B cell (primary cell): ENCODE measurements around the gene TP53AIP1. TPM values are rescaled to one million over a fixed set of nuclear protein-coding genes. Genes with fewer than 3 reads are reported as not detected.

Experiments
- ATAC-seq: fragments of 200-7000 bp; cut with Tn5 transposase; one replicate; pipeline ENCODE4 v1.10.0; 2021; ENCODE audit warnings: low read depth, mild to moderate bottlenecking, moderate number of reproducible peaks, moderate library complexity
- CTCF ChIA-PET: fragments of 350-600 bp; sonication (Branson Sonifier 250); formaldehyde crosslinking; loops from one replicate; lab custom pipeline; 2021; ENCODE audit warnings: antibody characterized with exemption, inconsistent platforms; lab: Charles Lee
- POLR2A ChIA-PET: fragments of 350-600 bp; sonication (Branson Sonifier 250); formaldehyde crosslinking; loops from one replicate; lab custom pipeline; 2021; ENCODE audit warnings: antibody characterized with exemption; lab: Charles Lee
- DNase-seq: peaks from one replicate; pipeline ENCODE4 v3.0.0; 2013
- H2AFZ ChIP-seq: 2 replicates; pipeline ENCODE4 v1.6.1; 2012; ENCODE audit warnings: mild to moderate bottlenecking, low read depth, low read length; ENCODE audit not compliant: insufficient read depth, poor library complexity, severe bottlenecking
- H3K27ac ChIP-seq, 2 donors: 1 replicate in 1 of 2; 2 replicates in 1 of 2; pipeline ENCODE4 v1.5.1; 2012 to 2013; ENCODE audit warnings: low read length in 2 of 2, mild to moderate bottlenecking in 2 of 2, moderate library complexity in 1 of 2
- H3K27me3 ChIP-seq, 4 experiments: fragments of 200-600 bp in 1 of 4; sonication (generic) in 1 of 4; replicated peaks in 1 of 4; 1 replicate in 2 of 4; 2 replicates in 2 of 4; pipeline versions ENCODE4 v1.6.1 to v1.7.0; 2013 to 2016; ENCODE audit warnings: low read length in 3 of 4, mild to moderate bottlenecking in 2 of 4, mixed read lengths in 1 of 4, moderate library complexity in 1 of 4; ENCODE audit not compliant: insufficient read depth in 4 of 4, control insufficient read depth in 3 of 4; ENCODE audit errors: control extremely low read depth in 1 of 4
- H3K36me3 ChIP-seq, 2 experiments: replicated peaks in 1 of 2; 1 replicate in 1 of 2; 2 replicates in 1 of 2; pipeline versions ENCODE4 v1.6.1 to v1.7.1; 2013; ENCODE audit warnings: low read length in 1 of 2; ENCODE audit not compliant: insufficient read depth in 2 of 2, control insufficient read depth in 1 of 2; ENCODE audit errors: control extremely low read depth in 1 of 2, extremely low read depth in 1 of 2
- H3K4me1 ChIP-seq, 2 donors: fragments of 200-600 bp in 1 of 2; sonication (generic) in 1 of 2; 1 replicate in 1 of 2; 2 replicates in 1 of 2; pipeline versions ENCODE4 v1.5.1 to v1.6.1; 2013 to 2017; ENCODE audit warnings: low read length in 2 of 2; ENCODE audit not compliant: control insufficient read depth in 2 of 2, insufficient read depth in 2 of 2
- H3K4me2 ChIP-seq: replicated peaks from 2 replicates; pipeline ENCODE3; 2012; ENCODE audit warnings: mild to moderate bottlenecking, low read depth, low read length; ENCODE audit not compliant: poor library complexity, severe bottlenecking
- H3K4me3 ChIP-seq, 5 experiments: fragments of 200-600 bp in 1 of 5; sonication (generic) in 1 of 5; 1 replicate in 3 of 5; 2 replicates in 2 of 5; pipeline versions ENCODE4 v1.5.1 to v1.7.0; 2011 to 2016; ENCODE audit warnings: low read length in 4 of 5, mild to moderate bottlenecking in 4 of 5, low read depth in 2 of 5, control low read depth in 1 of 5, moderate library complexity in 1 of 5; ENCODE audit not compliant: insufficient read depth in 1 of 5; ENCODE audit errors: control extremely low read depth in 1 of 5, extremely low read depth in 1 of 5
- H3K79me2 ChIP-seq: fragments of 200-600 bp; sonication (generic); one replicate; pipeline ENCODE4 v1.6.0; 2016; ENCODE audit warnings: low read length; ENCODE audit not compliant: control insufficient read depth, insufficient read depth
- H3K9ac ChIP-seq: fragments of 200-600 bp; sonication (generic); 2 replicates; pipeline ENCODE4 v1.6.1; 2017; ENCODE audit warnings: mild to moderate bottlenecking, low read length, moderate library complexity
- H3K9me3 ChIP-seq, 3 donors: one replicate each; pipeline versions ENCODE4 v1.6.1 to v1.7.1; 2013; ENCODE audit warnings: low read length in 2 of 3; ENCODE audit not compliant: control insufficient read depth in 2 of 3, insufficient read depth in 1 of 3; ENCODE audit errors: control extremely low read depth in 1 of 3
- H4K20me1 ChIP-seq: 2 replicates; pipeline ENCODE4 v1.6.0; 2012; ENCODE audit warnings: mild to moderate bottlenecking, low read length; ENCODE audit not compliant: insufficient read depth, control insufficient read depth, poor library complexity, severe bottlenecking
- H3K27ac Mint-ChIP-seq: one replicate; pipeline ENCODE4 v1.8.0; 2021; ENCODE audit warnings: mixed read lengths
- H3K27me3 Mint-ChIP-seq: one replicate; pipeline ENCODE4 v1.8.0; 2021; ENCODE audit warnings: mixed read lengths
- H3K4me1 Mint-ChIP-seq: one replicate; pipeline ENCODE4 v1.8.0; 2021; ENCODE audit warnings: mixed read lengths
- H3K4me3 Mint-ChIP-seq: one replicate; pipeline ENCODE4 v1.8.0; 2021; ENCODE audit warnings: mixed read lengths
- H3K9me3 Mint-ChIP-seq: one replicate; pipeline ENCODE4 v1.8.0; 2022; ENCODE audit warnings: mixed read lengths; ENCODE audit not compliant: insufficient read depth
- EZH2 ChIP-seq: IDR thresholded peaks from 2 replicates; pipeline ENCODE4 v1.6.1; 2012; ENCODE audit warnings: borderline replicate concordance, low read depth, mild to moderate bottlenecking, moderate library complexity, low read length; ENCODE audit not compliant: insufficient read depth, poor library complexity, severe bottlenecking
- WGBS: methylation state at CpG from one replicate; pipeline ENCODE4 v1.1.5; 2013; ENCODE audit warnings: missing lambda C conversion rate; ENCODE audit not compliant: insufficient coverage; 5-methylcytosine and 5-hydroxymethylcytosine counted together
- intact Hi-C: fragments of 100-400 bp; cut with micrococcal nuclease; formaldehyde crosslinking; loops from one replicate; pipeline ENCODE4 v1.10.0; 2022
- polyA plus RNA-seq: library from polyadenylated mRNA; depleted of rRNA; stranded (reverse); fragments of >200 nt; gene quantifications from 2 replicates; pipeline ENCODE4 v1.2.3, GENCODE V29; 2012
- total RNA-seq, 2 donors: library from RNA; stranded (reverse); fragments of 120-200 nt in 1 of 2; gene quantifications; 1 replicate in 1 of 2; 2 replicates in 1 of 2; pipeline versions ENCODE4 v1.2.3 to v1.2.4, GENCODE V29; 2013 to 2022
- TF ChIP-seq, protein P1 (sequence below): fragments of 200-600 bp; IDR thresholded peaks from one replicate; pipeline ENCODE4 v1.8.0; 2022; ENCODE audit warnings: antibody characterized with exemption, mild to moderate bottlenecking

Gene TP53AIP1
- total and polyA plus RNA-seq, 2 donors (not counting 1 experiment from before 2014, with no cell fraction given), result 0.04 to 0.12 TPM

GRCh38 chr11:128926000-128926399 lies 16.7 kb downstream of the TP53AIP1 start:
- no peak overlapping the region for H3K4me3 Mint-ChIP-seq
- peaks cover 15% of the 10 kb centered on the region for H3K4me1 Mint-ChIP-seq
- H3K27me3 ChIP-seq, result peaks cover 0 to 21% (median 0%) of the 10 kb centered on the region in 4 experiments
- intact Hi-C loops, result no loop called here
- no peak for DNase-seq
- no CpG with 5 or more reads among the region's 3 CpGs for WGBS
- H3K36me3 ChIP-seq, result no peaks in the 10 kb centered on the region
- no peaks in the 10 kb centered on the region for H3K9me3 Mint-ChIP-seq
- H3K27ac ChIP-seq, result no peak overlapping the region
- no peak overlapping the region for H3K9ac ChIP-seq
- no peak overlapping the region for H2AFZ ChIP-seq
- H3K27ac Mint-ChIP-seq, result no peak overlapping the region
- ChIA-PET POLR2A (interaction anchor here (0.7 kb wide), 1 partner anchor 13 kb away, joined by 3 read pairs; no protein-coding TSS in a partner anchor), CTCF (no interaction called here)
- TF ChIP-seq EZH2, result no peak
- TF ChIP-seq, protein P1, sequence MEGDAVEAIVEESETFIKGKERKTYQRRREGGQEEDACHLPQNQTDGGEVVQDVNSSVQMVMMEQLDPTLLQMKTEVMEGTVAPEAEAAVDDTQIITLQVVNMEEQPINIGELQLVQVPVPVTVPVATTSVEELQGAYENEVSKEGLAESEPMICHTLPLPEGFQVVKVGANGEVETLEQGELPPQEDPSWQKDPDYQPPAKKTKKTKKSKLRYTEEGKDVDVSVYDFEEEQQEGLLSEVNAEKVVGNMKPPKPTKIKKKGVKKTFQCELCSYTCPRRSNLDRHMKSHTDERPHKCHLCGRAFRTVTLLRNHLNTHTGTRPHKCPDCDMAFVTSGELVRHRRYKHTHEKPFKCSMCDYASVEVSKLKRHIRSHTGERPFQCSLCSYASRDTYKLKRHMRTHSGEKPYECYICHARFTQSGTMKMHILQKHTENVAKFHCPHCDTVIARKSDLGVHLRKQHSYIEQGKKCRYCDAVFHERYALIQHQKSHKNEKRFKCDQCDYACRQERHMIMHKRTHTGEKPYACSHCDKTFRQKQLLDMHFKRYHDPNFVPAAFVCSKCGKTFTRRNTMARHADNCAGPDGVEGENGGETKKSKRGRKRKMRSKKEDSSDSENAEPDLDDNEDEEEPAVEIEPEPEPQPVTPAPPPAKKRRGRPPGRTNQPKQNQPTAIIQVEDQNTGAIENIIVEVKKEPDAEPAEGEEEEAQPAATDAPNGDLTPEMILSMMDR, result no peak
- peaks cover 10% of the 10 kb centered on the region for H3K27me3 Mint-ChIP-seq
- H3K79me2 ChIP-seq, result no peaks in the 10 kb centered on the region
- H3K4me2 ChIP-seq, result no peak overlapping the region
- peaks cover 0 to 6% (median 0%) of the 10 kb centered on the region in 3 donors for H3K9me3 ChIP-seq
- ATAC-seq, result no peak
- peaks cover 7 to 11% of the 10 kb centered on the region in 2 donors for H3K4me1 ChIP-seq
- H4K20me1 ChIP-seq, result no peaks in the 10 kb centered on the region
- no peak overlapping the region for H3K4me3 ChIP-seq

GRCh38 chr11:128925250-128925600 lies 17.4 kb downstream of the TP53AIP1 start:
- WGBS, result 72% methylated on average over 2 of the region's 2 CpGs
- no peaks in the 10 kb centered on the region for H4K20me1 ChIP-seq
- DNase-seq, result no peak
- no peaks in the 10 kb centered on the region for H3K9me3 Mint-ChIP-seq
- intact Hi-C loops, result no loop called here
- no peak overlapping the region for H3K4me3 Mint-ChIP-seq
- H3K27me3 ChIP-seq, result peaks cover 0 to 24% (median 0%) of the 10 kb centered on the region in 4 experiments
- H3K27ac ChIP-seq, result no peak overlapping the region
- ChIA-PET CTCF (no interaction called here), POLR2A (interaction anchor here (0.7 kb wide), 1 partner anchor 13 kb away, joined by 3 read pairs; no protein-coding TSS in a partner anchor)
- no peak overlapping the region for H3K27ac Mint-ChIP-seq
- no peak overlapping the region for H3K4me3 ChIP-seq
- H3K4me2 ChIP-seq, result no peak overlapping the region
- H3K27me3 Mint-ChIP-seq, result peaks cover 13% of the 10 kb centered on the region
- H2AFZ ChIP-seq, result no peak overlapping the region
- TF ChIP-seq, protein P1, result no peak
- no peak for TF ChIP-seq EZH2
- H3K9me3 ChIP-seq, result peaks cover 0 to 6% (median 0%) of the 10 kb centered on the region in 3 donors
- no peak for ATAC-seq
- no peaks in the 10 kb centered on the region for H3K79me2 ChIP-seq
- no peaks in the 10 kb centered on the region for H3K36me3 ChIP-seq
- H3K9ac ChIP-seq, result no peak overlapping the region
- H3K4me1 ChIP-seq, result peaks cover 7 to 11% of the 10 kb centered on the region in 2 donors
- peaks cover 15% of the 10 kb centered on the region for H3K4me1 Mint-ChIP-seq
